H1 (cell line): ENCODE results near the gene ITSN1. TPM values are rescaled to one million over a fixed set of nuclear protein-coding genes. Genes with fewer than 3 reads are reported as not detected.

ENCODE experiments used
- GTF2F1 ChIP-seq: IDR thresholded peaks from 2 replicates; pipeline ENCODE4 v1.6.1; 2012; ENCODE audit warnings: low read depth, low read length, improper control_type of control experiment, borderline replicate concordance
- RFX5 ChIP-seq: IDR thresholded peaks from 2 replicates; pipeline ENCODE4 v1.6.1; 2011; ENCODE audit warnings: low read depth, low read length, improper control_type of control experiment, borderline replicate concordance
- RNF2 ChIP-seq: fragments of 200-900, 300-1000 bp; sonication (generic); IDR thresholded peaks from 2 replicates; pipeline ENCODE4 v1.7.1; 2016; ENCODE audit warnings: borderline replicate concordance, low read depth, mild to moderate bottlenecking, antibody characterized with exemption, low read length; ENCODE audit not compliant: poor library complexity, severe bottlenecking; ENCODE audit errors: missing control alignments
- ZNF274 ChIP-seq: IDR thresholded peaks from 2 replicates; pipeline ENCODE4 v1.7.0; 2012; ENCODE audit warnings: low read length, borderline replicate concordance; ENCODE audit errors: extremely low read depth
- polyA plus RNA-seq, 7 experiments: library from polyadenylated mRNA; depleted of rRNA in 3 of 7; stranded (reverse) in 5 of 7; unstranded in 2 of 7; fragments of >200 nt in 5 of 7; fragments of 200-250 nt in 2 of 7; gene quantifications; 1 replicate in 5 of 7; 2 replicates in 1 of 7; 4 replicates in 1 of 7; pipeline versions ENCODE4 v1.2.1 to v1.2.3, GENCODE V29; 2011 to 2013; ENCODE audit warnings: missing spikeins in 2 of 7, mixed read lengths in 2 of 7
- total RNA-seq: library from RNA; stranded (reverse); fragmentation: NEBNext Ultra II Directional; extraction: Animal tissue kit (Norgen Biotek cat#: 25700); gene quantifications from 2 replicates; pipeline ENCODE4 v1.2.1, GENCODE V29; 2021
- TF ChIP-seq, protein P1 (sequence below): fragments of 300-600 bp; sonication (generic); IDR thresholded peaks from 2 replicates; pipeline ENCODE4 v1.7.1; 2012; ENCODE audit warnings: low read length, moderate library complexity, mild to moderate bottlenecking, inconsistent platforms; ENCODE audit not compliant: insufficient replicate concordance

Gene ITSN1
- total and polyA plus RNA-seq, 2 of the 8 experiments (the other 6 are each of a cell fraction or from before 2014, with no cell fraction given) = 60.8 to 78.1 TPM

DNA sequence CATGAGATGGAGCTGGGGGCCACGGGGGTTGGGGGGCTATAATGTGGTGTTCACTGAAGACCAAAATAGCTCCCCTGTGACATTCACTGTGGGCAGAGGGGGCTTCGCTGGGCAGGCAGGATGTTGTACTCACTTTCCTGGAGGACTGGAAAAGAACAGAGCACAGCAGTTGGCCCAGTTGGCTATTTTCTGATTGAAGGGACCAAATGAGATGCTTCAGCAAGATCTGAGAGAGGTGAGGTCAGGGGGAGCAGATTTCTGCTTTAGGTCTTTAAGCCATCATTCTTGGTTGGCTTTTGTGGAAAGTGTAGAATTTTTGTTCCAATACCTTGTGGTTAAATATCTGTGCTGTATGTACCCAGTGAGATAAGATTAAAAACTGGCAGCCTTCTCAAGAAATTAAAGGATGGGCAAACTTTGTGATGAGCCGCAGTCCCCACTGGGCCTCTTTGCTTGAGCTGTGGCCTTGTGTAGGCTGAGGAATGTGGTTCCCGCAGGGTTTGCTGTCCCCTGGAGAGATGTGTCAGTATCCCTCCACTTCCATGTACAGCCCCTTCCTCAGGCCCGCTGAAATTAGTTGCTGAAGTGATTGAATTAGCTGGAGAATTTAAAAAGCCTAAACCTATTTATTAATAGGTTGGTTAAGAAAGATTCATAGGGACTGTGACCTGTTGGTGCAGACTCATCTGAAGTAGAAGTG is 192.7 kb downstream of the ITSN1 start (continued):
- TF ChIP-seq, protein P1, sequence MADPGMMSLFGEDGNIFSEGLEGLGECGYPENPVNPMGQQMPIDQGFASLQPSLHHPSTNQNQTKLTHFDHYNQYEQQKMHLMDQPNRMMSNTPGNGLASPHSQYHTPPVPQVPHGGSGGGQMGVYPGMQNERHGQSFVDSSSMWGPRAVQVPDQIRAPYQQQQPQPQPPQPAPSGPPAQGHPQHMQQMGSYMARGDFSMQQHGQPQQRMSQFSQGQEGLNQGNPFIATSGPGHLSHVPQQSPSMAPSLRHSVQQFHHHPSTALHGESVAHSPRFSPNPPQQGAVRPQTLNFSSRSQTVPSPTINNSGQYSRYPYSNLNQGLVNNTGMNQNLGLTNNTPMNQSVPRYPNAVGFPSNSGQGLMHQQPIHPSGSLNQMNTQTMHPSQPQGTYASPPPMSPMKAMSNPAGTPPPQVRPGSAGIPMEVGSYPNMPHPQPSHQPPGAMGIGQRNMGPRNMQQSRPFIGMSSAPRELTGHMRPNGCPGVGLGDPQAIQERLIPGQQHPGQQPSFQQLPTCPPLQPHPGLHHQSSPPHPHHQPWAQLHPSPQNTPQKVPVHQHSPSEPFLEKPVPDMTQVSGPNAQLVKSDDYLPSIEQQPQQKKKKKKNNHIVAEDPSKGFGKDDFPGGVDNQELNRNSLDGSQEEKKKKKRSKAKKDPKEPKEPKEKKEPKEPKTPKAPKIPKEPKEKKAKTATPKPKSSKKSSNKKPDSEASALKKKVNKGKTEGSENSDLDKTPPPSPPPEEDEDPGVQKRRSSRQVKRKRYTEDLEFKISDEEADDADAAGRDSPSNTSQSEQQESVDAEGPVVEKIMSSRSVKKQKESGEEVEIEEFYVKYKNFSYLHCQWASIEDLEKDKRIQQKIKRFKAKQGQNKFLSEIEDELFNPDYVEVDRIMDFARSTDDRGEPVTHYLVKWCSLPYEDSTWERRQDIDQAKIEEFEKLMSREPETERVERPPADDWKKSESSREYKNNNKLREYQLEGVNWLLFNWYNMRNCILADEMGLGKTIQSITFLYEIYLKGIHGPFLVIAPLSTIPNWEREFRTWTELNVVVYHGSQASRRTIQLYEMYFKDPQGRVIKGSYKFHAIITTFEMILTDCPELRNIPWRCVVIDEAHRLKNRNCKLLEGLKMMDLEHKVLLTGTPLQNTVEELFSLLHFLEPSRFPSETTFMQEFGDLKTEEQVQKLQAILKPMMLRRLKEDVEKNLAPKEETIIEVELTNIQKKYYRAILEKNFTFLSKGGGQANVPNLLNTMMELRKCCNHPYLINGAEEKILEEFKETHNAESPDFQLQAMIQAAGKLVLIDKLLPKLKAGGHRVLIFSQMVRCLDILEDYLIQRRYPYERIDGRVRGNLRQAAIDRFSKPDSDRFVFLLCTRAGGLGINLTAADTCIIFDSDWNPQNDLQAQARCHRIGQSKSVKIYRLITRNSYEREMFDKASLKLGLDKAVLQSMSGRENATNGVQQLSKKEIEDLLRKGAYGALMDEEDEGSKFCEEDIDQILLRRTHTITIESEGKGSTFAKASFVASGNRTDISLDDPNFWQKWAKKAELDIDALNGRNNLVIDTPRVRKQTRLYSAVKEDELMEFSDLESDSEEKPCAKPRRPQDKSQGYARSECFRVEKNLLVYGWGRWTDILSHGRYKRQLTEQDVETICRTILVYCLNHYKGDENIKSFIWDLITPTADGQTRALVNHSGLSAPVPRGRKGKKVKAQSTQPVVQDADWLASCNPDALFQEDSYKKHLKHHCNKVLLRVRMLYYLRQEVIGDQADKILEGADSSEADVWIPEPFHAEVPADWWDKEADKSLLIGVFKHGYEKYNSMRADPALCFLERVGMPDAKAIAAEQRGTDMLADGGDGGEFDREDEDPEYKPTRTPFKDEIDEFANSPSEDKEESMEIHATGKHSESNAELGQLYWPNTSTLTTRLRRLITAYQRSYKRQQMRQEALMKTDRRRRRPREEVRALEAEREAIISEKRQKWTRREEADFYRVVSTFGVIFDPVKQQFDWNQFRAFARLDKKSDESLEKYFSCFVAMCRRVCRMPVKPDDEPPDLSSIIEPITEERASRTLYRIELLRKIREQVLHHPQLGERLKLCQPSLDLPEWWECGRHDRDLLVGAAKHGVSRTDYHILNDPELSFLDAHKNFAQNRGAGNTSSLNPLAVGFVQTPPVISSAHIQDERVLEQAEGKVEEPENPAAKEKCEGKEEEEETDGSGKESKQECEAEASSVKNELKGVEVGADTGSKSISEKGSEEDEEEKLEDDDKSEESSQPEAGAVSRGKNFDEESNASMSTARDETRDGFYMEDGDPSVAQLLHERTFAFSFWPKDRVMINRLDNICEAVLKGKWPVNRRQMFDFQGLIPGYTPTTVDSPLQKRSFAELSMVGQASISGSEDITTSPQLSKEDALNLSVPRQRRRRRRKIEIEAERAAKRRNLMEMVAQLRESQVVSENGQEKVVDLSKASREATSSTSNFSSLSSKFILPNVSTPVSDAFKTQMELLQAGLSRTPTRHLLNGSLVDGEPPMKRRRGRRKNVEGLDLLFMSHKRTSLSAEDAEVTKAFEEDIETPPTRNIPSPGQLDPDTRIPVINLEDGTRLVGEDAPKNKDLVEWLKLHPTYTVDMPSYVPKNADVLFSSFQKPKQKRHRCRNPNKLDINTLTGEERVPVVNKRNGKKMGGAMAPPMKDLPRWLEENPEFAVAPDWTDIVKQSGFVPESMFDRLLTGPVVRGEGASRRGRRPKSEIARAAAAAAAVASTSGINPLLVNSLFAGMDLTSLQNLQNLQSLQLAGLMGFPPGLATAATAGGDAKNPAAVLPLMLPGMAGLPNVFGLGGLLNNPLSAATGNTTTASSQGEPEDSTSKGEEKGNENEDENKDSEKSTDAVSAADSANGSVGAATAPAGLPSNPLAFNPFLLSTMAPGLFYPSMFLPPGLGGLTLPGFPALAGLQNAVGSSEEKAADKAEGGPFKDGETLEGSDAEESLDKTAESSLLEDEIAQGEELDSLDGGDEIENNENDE = no peak
- no peak for TF ChIP-seq ZNF274
- TF ChIP-seq RNF2 = no peak
- TF ChIP-seq GTF2F1 = no peak
- TF ChIP-seq RFX5 = no peak
